Measurements from ENCODE around the gene SIPA1L3. TPM values are rescaled to one million over a fixed set of nuclear protein-coding genes. Genes with fewer than 3 reads are reported as not detected.

Gene SIPA1L3
- total RNA-seq, 1 donor from 2014 or later = 9.3 TPM

DNA sequence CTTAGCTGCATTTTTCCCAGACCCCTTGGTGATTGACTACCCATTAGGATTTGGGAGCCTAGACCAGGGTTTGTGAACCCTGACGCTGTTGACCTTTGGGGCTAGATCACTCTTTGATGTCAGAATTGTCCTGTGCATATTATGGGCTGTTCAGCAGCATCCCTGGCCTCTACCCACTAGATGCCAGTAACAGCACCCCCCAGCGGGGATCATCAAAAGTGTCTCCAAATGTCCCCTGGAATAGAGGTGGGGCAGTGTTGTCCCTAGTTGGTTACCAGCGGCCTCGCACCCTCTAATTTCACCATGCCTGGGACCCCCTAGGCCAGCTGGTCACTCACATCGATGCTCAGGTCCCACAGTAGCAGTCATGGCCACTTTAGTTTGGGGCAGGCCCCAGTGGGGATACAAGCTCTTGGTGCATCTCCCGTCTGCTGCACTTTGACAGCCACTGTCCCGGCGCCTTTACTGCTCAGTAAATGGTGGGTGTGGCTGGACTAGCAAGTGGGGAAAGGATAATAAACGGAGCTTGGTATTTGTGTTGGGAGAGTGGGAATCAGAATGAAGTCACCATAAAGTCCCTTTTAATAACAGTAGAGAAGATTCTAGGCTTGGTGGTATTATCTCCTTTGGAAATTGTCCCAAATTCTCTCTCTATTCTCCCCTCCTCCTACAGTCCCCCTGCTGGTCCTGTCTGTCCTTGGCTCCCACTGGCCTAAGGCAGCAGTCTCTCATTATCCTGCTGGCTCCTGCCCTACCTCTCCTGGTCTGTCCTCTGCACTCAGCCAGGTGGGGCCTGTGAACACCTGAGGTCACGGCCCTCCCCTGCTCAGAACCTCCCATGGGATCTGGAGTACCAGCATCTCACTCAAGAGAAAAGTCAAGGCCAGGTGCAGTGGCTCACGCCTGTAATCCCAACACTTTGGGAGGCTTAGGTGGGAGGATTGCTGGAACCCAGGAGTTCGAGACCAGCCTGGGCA lies 80.6 kb downstream of the SIPA1L3 start:
- intact Hi-C loops (cut with DNase I) = no loop called here
- DNase-seq (ENCODE audit: missing footprints) (no peak), ATAC-seq (no peak)

DNA sequence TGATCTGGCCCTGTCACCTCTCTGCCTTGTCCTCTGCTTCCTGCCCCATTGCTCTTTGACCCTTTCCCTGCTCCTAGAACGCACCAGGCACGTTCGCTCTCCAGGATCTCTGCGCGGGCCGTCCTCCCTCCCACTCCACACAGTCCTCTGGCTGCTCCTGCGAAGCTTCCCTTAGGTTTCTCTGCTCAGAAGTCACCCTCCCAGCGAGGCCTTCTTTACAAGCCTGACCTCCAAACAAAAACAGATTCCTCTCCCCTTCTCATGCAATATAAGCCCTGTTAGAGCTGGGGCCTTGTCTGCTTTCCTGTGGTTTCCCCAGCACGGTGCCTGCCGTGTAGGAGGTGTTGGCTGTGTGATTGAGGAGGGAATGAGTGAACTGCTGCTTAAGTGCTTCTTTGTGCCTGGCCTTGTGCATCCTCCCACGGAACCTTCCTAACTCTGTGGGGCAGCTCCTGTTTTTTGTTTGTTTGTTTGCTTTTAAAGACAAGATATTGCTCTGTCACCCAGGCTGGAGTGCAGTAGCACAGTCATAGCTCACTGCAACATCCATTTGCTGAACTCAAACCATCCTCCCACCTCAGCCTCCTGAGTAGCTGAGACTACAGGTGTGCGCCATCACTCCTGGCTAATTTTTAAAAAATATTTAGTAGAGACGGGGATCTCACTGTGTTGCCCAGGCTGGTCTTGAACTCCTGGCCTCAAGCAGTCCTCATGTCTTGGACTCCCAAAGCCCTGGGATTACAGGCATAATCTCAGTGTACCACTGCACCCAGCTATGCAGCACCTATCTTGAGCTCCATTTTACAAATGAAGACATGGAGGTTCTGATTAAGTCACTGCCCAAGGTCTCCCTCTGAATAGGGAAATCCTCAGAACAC lies 82.0 kb downstream of the SIPA1L3 start:
- DNase-seq (ENCODE audit: missing footprints) (no peak), ATAC-seq (no peak)
- intact Hi-C loops (cut with DNase I) = no loop called here

DNA sequence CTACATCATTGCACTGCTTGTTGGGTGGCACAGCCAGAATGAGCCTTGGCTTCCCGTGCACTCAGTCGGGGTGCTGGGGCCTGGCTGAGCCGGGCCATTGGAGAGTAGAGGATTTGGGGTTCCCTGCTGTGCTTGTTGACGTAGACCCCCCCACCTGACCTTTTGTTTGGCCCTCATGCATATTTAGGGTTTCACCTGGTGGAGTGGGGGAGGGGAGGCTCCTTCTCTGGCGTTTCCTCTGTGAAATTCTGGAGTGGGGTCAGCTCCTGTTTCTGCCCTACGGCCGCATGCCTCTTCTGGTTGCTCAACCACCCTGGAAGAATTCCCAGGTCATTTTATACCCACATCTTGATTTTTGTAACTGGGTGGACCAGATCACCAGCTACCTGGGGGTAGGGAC lies 82.8 kb downstream of the SIPA1L3 start:
- ATAC-seq (no peak), DNase-seq (ENCODE audit: missing footprints) (no peak)
- intact Hi-C loops (cut with DNase I) = no loop called here

DNA sequence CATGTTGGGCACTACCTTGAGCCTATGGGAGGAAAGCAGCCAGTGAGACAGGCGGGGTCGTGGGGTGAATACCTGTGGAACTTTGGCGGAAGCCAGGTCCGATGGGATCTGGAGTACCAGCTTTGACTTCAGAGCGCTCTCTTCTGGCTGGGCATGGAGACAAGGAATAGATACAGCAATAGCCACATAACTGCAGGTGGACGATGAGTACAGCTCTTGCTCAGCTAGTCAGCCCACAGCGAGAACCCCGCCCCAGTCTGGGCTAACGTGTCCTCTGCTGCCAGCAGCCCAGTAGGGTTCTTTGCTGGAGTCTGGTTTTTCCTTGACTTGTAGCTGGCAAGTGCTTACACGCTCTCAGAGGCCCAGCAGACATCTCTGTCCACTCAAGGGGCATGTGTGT lies 83.4 kb downstream of the SIPA1L3 start:
- ATAC-seq = no peak
- intact Hi-C loops (cut with DNase I) = no loop called here
- no peak for DNase-seq (ENCODE audit: missing footprints)

DNA sequence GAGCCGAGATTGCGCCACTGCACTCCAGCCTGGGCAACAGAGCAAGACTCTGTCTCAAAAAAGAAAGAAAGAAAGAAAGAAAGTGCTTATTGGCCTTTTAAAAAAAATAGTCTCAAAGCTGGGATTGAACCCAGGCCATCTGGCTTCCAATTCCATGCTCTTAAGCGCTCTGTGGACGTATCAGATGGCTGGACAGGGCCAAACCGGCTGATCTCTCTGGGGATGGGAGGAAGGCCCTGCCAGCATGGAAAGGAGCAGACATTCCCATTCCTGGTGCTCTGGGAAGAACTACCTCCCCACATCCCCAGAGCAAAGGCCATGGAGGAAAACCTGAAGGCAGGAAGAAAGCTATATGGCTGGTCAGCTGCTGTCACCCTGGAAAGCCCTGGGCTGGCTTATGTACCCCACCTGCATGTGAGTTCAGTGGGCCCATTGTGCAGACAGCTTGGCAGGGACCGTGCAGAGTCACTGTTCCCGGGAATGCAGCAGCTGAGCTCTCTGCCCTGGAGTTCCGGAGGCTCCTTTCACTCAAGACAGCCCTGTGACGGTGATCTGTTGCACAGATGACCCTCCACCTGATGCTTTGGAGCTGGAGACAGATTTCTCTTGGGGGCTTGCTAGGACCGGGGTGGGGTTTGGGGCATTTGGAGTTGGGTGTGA lies 84.3 kb downstream of the SIPA1L3 start:
- intact Hi-C loops (cut with DNase I) = no loop called here
- ATAC-seq (peak; percentile 45), DNase-seq (ENCODE audit: missing footprints) (no peak)

DNA sequence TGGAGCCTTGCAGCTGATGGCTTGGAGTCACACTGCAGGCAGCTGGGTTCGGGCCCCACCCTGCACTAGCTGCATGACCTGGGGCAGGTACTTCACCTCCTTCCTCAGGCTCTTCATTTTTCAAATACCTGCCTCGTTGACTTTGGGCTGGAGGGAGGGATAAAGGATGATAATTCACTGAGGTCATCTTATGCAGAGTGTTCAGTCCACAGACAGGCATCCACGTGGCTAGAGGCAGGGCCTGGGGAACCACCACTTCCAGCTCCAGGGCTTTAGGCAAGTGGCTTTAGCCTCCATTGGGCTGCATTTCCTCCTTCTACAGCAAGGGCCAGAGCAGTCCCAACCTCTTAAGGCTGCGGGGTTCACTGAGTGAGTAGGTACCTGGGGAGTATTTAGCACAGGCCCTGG lies 84.8 kb downstream of the SIPA1L3 start:
- DNase-seq (ENCODE audit: missing footprints) (no peak), ATAC-seq (no peak)
- intact Hi-C loops (cut with DNase I) = no loop called here

DNA sequence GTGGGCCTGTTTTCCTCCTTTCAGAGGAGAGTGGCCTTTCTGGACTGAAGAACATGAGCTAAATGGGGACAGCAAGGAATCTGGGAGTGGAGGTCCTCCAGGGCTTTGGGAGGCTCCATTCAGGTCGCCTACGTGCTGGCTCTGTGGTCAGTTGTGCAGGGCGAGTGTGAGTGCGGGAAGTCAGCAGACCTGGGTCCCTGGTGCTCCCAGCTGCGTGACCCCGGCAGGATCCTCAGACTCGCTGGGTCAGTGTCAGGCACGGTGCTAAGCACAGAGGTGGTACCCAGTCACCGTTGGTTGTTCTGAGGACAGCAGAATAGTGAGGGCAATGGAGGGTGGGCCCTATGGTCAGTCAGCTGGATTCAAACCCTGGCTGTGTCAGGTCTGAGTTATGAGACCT lies 85.8 kb downstream of the SIPA1L3 start:
- DNase-seq (ENCODE audit: missing footprints) (no peak), ATAC-seq (no peak)
- intact Hi-C loops (cut with DNase I) = no loop called here

DNA sequence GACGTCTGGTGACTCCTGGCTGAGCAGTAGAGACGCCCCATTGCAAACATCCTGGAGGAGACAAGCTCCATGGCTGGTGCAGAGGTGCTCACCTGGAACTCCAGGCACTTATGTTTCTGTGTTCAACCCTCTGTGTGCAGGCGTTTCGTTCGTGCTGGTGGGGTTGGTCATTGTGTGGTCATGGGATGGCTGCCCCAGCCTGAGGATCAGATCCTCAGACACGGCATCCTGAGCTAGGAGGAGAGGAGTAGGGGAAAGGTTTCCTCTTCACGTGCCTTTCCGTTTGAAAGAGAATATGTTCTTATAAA lies 87.8 kb downstream of the SIPA1L3 start:
- ATAC-seq (no peak), DNase-seq (ENCODE audit: missing footprints) (no peak)
- intact Hi-C loops (cut with DNase I) = no loop called here

DNA sequence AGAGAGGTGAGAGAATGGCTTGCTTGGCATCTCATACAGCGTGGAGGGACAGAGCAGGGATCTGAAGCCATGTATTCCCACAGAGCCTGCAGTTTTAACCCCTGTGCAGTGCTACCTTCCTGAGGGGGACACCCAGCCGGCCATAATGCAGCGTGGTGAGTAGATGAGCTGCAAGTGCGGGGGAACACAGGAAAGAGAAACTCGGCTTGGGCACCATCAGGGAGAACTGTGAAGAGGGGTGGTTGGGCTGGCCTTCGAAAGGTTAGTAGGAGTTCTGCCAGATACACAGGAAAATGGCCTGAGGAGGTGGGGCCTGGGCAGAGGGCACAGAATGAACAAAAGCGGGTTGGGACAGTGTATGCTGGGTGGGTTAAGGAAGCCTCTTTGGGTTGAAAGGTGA lies 88.3 kb downstream of the SIPA1L3 start:
- ATAC-seq = no peak
- intact Hi-C loops (cut with DNase I) = no loop called here
- DNase-seq (ENCODE audit: missing footprints) = no peak

DNA sequence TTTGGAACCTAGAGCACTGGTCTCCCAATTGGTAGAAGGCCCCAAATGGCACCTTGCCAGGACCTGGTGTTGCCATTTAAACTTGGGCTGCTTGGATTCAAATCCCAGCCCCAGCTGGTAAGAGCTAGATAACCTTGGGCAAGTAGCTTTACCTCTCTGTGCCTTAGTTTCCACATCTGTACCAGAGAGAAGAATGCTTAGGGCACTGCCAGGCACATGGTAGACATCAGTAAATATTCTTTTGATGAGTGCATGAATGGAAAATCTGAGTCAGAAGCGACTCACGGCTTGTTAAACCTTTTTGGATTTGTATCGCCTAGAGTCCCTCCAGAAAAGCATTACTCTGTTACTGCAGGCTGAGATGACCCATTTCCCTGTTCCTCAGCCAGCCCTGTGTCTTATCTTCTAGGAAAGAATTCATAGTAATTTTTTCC lies 90.9 kb downstream of the SIPA1L3 start:
- ATAC-seq (no peak), DNase-seq (ENCODE audit: missing footprints) (no peak)
- intact Hi-C loops (cut with DNase I) = no loop called here

DNA sequence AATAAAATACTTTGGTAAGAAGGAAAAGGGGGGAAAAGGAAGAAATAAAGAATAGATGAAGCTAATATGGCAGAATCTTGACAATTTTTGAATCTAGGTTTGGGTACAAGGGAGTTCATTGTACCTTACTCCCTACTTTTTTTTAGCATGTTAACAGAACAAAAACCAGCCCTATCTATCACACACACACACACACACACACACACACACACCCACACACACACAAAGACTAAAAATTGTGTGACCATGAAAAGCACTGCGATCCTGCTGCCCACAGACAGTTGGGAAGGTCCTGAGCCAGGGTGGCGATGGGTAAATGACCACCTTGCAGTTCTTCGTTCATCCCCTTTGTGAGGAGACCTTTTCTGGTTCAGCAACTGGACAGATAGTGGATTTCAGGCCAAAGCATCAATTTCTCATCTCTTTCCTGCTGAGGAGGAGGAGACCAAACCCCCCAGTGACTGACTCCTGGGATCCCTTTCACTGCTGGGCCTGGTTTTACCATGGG lies 91.8 kb downstream of the SIPA1L3 start:
- DNase-seq (ENCODE audit: missing footprints) = no peak
- intact Hi-C loops (cut with DNase I) = loop anchor here (1.0 kb wide), 1 partner anchor 92 kb away; the partner anchor contains the start of gene SIPA1L3
- no peak for ATAC-seq

DNA sequence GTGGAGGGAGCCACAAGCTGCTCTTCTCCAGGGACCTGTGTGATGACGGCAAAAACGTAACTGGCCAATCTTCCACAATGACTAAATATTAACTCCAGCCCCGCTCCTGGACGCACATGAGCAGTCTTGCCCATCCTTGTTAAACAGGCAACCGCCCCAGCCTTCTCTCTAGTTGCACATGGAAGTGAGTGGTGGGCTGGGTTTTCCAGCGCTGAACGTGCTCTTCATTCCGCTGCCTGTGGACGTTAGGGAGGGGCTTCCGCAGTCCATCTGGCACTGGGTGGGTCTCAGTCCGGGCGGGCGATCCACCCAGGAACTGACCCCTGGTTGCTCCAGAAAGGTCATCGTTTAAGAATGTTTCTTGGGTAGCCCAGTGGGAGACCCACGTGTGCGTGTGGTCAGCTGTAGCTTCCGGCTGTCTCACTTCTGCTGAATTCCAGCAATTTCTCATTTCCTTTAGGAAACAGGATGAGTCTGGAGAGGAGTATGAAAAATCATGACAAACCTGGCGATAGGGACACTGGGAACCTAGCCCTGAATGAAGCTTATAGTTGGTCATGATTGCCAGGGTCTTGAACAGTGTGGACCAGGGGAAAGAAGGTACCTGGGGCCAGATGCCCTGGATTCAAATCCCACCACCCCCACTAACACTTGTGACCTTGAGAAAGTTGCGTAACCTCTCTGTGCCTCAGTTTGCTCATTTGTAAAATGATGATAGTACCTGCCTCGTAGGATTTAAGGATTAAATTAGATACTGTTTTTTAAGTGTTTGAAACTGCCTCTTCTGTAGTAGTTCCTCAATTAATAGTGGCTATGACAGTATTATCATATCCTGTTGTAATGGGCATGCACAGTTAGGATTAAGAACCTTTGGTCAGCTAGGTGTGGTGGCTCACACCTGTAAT lies 92.6 kb downstream of the SIPA1L3 start:
- ATAC-seq (peak; percentile 78), DNase-seq (ENCODE audit: missing footprints) (no peak)
- intact Hi-C loops (cut with DNase I) = loop anchor here (1.0 kb wide), 1 partner anchor 92 kb away; the partner anchor contains the start of gene SIPA1L3

DNA sequence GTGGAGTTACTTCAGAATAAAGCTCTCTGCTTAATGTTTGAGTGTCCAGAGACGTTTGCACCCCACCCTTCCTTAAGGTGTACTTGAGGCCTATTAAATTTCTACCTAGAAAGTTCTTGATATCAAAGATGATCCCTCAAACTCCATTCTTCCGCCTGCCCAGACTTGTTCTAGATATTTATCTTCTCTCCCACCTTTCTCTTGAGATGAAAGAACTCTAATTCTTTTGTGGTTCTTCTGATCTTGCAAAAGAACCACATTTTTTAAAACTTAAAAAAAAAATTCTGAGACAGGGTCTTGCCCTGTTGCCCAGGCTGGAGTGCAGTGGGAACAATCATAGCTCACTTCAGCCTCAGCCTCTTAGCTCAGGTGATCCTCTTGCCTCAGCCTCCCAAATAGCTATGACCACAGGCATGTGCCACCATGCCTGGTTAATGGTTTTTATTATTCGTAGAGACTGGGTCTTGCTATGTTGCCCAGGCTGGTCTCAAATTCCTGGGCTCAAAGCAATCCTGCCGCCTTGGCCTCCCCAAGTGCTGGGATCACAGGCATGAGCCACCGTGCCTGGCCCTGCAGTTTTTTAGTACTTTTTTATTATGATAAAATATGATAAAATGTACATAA lies 94.3 kb downstream of the SIPA1L3 start:
- ATAC-seq = no peak
- intact Hi-C loops (cut with DNase I) = no loop called here

DNA sequence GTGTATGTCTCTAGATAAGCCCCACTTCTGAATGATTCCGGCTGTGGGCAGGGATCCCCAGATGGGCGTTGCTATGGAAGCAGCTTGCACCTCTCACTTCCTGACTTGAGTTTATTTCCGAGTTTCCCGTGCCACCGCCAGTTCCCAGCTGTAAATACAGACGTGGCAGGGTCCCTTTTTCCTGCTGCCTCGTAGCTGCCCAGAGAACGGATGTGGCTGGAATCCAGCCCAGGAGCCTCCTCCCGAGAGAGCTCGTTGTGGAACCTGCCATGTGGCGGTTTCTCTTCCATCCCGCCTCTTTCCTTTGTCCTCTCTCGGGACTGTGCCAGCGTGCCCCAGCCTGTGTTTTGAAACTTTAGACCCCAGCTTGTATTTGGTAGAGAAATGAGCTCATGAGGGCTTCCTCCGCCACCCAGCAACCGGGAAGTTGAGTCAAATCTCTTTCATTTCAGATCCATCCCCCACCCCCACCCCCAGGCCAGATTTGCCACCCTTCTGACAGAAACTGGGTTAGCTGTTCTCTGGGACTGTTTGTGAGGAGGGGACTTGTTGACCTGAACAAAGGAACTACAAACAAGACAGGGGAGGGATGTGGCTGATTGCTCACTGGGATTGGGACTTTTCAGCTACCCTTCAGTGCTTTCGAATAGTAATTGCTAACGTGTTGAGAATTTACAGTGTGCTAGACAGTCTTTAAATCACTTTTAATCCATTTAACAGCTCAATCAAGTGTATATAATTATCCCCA lies 96.6 kb downstream of the SIPA1L3 start:
- ATAC-seq (peak; percentile 4), DNase-seq (ENCODE audit: missing footprints) (peak; percentile 83)
- intact Hi-C loops (cut with DNase I) = no loop called here

More for the DNA sequence above, 94.3 kb downstream of the SIPA1L3 start:
- DNase-seq (ENCODE audit: missing footprints) = no peak

DNA sequence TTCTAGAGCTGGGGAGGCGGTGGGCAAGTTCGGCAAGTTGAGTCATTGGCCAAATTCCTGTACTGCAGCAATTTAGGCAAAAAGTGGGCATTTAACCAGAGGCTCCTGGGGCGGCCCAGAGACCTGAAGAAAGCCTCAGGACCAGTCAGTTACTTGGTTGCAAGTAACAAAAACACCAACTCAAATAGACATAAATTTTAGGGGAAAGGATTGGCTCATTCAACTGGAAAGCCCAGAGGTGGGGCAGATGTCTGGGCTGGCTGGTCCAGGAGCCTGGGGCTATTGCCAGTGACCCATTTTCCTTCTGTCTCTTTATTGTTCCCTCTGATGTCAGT lies 97.1 kb downstream of the SIPA1L3 start:
- ATAC-seq (no peak), DNase-seq (ENCODE audit: missing footprints) (no peak)
- intact Hi-C loops (cut with DNase I) = no loop called here

DNA sequence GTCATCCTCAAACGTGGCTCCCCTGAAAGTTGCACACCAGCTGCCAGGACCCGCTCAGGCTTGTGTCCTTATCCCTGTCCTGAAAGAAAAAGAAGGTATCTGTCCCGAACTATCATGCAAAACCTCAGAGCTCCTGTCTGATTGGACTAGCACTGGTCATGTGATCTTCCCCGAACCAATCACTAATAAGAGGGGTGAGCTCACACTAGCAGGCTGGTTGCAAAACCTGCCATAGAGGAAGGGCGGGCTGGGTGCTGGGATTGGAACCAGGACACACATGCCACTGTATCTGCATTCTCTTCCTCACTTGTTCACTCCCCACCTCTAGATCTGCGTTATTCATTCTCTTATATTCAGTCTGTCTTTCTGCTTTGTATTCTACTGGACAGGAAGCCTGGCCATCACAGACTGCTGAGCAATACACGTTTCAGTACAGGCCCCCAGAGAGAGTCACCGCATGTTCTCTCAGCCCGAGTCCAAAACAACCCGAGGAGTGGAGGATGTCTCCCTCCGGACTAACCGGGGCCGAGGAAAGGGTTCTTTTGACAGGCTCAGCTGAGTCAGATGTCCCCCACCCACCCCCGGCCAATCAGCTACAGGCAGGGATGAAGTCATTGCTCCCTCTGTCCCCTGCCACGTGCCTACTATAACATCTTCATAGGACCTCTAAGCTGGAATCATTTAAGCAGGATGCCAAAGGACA lies 97.7 kb downstream of the SIPA1L3 start:
- intact Hi-C loops (cut with DNase I) = no loop called here
- DNase-seq (ENCODE audit: missing footprints) (peak; percentile 88), ATAC-seq (peak; percentile 97)
